HepG2 (cell line): ENCODE measurements around the gene KLC4. TPM values are rescaled to one million over a fixed set of nuclear protein-coding genes. Genes with fewer than 3 reads are reported as not detected.

Experiments used
- ATF1 ChIP-seq: IDR thresholded peaks from 2 replicates; pipeline ENCODE4 v1.6.1; 2016; ENCODE audit warnings: mild to moderate bottlenecking, control low read depth
- CBX5 ChIP-seq: sonication (generic); formaldehyde crosslinking; IDR thresholded peaks from 2 replicates; pipeline ENCODE4 v1.4.0; 2020; ENCODE audit warnings: missing genetic modification reagents, borderline replicate concordance
- CCAR2 ChIP-seq: fragments of 200-400 bp; formaldehyde crosslinking; optimal IDR thresholded peaks from 2 replicates; pipeline ENCODE3; 2018; ENCODE audit warnings: low read depth, mild to moderate bottlenecking, low read length, moderate library complexity
- DPF2 ChIP-seq: sonication (generic); formaldehyde crosslinking; IDR thresholded peaks from 2 replicates; pipeline ENCODE4 v1.4.0; 2020; ENCODE audit warnings: mild to moderate bottlenecking, low read depth, missing genetic modification reagents, borderline replicate concordance
- FOXK1 ChIP-seq: sonication (generic); formaldehyde crosslinking; IDR thresholded peaks from 2 replicates; pipeline ENCODE4 v1.4.0; 2020; ENCODE audit warnings: low read depth, missing genetic modification reagents, borderline replicate concordance
- HCFC1 ChIP-seq: fragments of 150-350 bp; IDR thresholded peaks from 2 replicates; pipeline ENCODE4 v1.6.1; 2014; ENCODE audit warnings: low read depth, low read length
- HIVEP1 ChIP-seq: sonication (generic); formaldehyde crosslinking; IDR thresholded peaks from 2 replicates; pipeline ENCODE4 v1.4.0; 2020; ENCODE audit warnings: mild to moderate bottlenecking, missing genetic modification reagents
- MIER2 ChIP-seq: IDR thresholded peaks from 2 replicates; pipeline ENCODE4 v1.6.1; 2016; ENCODE audit warnings: missing biosample characterization, missing genetic modification reagents
- NR2F6 ChIP-seq, 2 experiments: IDR thresholded peaks; 2 replicates each; pipeline ENCODE4 v1.6.1; 2016; ENCODE audit warnings: antibody characterized with exemption in 1 of 2, mild to moderate bottlenecking in 1 of 2
- SAFB2 ChIP-seq: sonication (generic); formaldehyde crosslinking; IDR thresholded peaks from 2 replicates; pipeline ENCODE4 v1.5.1; 2020; ENCODE audit warnings: missing genetic modification reagents, low read depth, mild to moderate bottlenecking, borderline replicate concordance
- SCMH1 ChIP-seq: sonication (generic); formaldehyde crosslinking; IDR thresholded peaks from 2 replicates; pipeline ENCODE4 v1.9.0; 2021; ENCODE audit warnings: missing genetic modification reagents, mild to moderate bottlenecking, borderline replicate concordance
- SNAI1 ChIP-seq: sonication (generic); formaldehyde crosslinking; IDR thresholded peaks from 2 replicates; pipeline ENCODE4 v1.5.0; 2020; ENCODE audit warnings: mild to moderate bottlenecking, missing genetic modification reagents, borderline replicate concordance
- THAP11 ChIP-seq: IDR thresholded peaks from 2 replicates; pipeline ENCODE4 v1.6.1; 2016; ENCODE audit warnings: missing biosample characterization, missing genetic modification reagents
- ZNF441 ChIP-seq: sonication (generic); formaldehyde crosslinking; IDR thresholded peaks from 2 replicates; pipeline ENCODE4 v1.7.0; 2021; ENCODE audit warnings: missing genetic modification reagents, borderline replicate concordance
- ZNF501 ChIP-seq: sonication (generic); formaldehyde crosslinking; IDR thresholded peaks from 2 replicates; pipeline ENCODE4 v1.5.1; 2020; ENCODE audit warnings: mild to moderate bottlenecking, moderate library complexity, missing genetic modification reagents
- ZNF510 ChIP-seq: sonication (generic); formaldehyde crosslinking; IDR thresholded peaks from 2 replicates; pipeline ENCODE4 v1.4.0; 2020; ENCODE audit warnings: low read depth, mild to moderate bottlenecking, missing genetic modification reagents
- ZNF597 ChIP-seq: sonication (generic); formaldehyde crosslinking; IDR thresholded peaks from 2 replicates; pipeline ENCODE4 v1.5.0; 2020; ENCODE audit warnings: missing genetic modification reagents
- ZSCAN5A ChIP-seq: sonication (generic); formaldehyde crosslinking; IDR thresholded peaks from 2 replicates; pipeline ENCODE4 v1.8.0; 2022; ENCODE audit warnings: mild to moderate bottlenecking, missing genetic modification reagents, borderline replicate concordance
- ZXDC ChIP-seq: sonication (generic); formaldehyde crosslinking; IDR thresholded peaks from 2 replicates; pipeline ENCODE4 v1.5.0; 2020; ENCODE audit warnings: mild to moderate bottlenecking, missing genetic modification reagents
- polyA plus RNA-seq, 8 experiments: library from polyadenylated mRNA; depleted of rRNA in 3 of 8; stranded (reverse) in 7 of 8; unstranded in 1 of 8; fragments of >200 nt; fragmentation: Illumina TruSeq in 4 of 8; extraction: Trizol in 4 of 8; gene quantifications; 2 replicates each; pipeline versions ENCODE4 v1.2.1 to v1.2.3, GENCODE V29; 2011 to 2016; ENCODE audit warnings: low read depth in 4 of 8, missing spikeins in 1 of 8, mixed read lengths in 1 of 8; ENCODE audit not compliant: insufficient read depth in 1 of 8
- total RNA-seq, 5 experiments: library from RNA; depleted of rRNA; stranded (reverse); fragments of >200 nt; fragmentation: Illumina TruSeq; extraction: Trizol; gene quantifications; 2 replicates each; pipeline ENCODE4 v1.2.3, GENCODE V29; 2016; ENCODE audit warnings: low read depth in 1 of 5
- TF ChIP-seq, protein P1 (sequence below): IDR thresholded peaks from 2 replicates; pipeline ENCODE4 v1.4.0; 2020; ENCODE audit warnings: mild to moderate bottlenecking, missing genetic modification reagents

KLC4 gene
- total and polyA plus RNA-seq, 2 of the 13 experiments (the other 11 are each of a cell fraction or from before 2014, with no cell fraction given) = 45.4 to 70.4 TPM

DNA sequence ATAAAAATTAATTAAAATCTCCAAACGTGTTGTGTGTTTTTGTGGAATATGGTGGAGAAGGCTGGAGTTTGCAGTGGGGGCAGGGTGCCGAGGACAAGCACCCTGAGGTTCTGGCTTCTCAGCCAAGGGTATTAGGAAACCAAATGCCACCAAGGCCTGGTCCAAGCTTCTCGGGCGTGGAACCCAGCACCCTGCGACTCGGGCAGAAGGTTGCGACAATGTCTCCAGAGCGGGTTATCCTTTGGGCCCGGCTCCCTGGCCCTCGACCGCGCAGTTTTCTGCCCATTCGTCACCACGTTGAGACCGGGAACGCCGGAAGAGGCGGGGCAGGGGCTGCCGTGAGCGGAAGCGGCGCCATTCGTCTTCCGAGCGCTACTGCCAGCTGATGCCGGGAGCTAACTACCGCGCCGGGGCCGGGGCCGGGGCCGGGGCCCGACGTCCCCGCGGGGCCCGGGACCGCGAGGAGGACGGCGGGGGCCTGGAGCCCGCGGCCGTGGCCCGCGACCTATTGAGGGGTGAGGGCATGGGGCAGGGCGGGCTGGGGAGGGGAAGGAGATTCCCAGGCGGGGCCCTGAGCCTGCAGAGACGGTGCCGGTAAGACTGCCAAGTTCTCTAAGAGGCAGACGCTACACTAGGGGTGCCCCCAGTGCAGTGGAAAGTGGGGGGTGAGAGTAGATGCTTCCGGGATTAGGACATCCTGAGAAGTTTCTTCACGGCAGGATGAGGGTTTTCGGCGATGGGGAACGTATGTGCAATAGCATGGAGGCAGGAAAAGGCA lies 38.0 kb upstream of the KLC4 start, which contains the start of gene RRP36 (continued):
- TF ChIP-seq ZNF510 = no peak
- no peak for TF ChIP-seq SAFB2 (CRISPR knock-in tag)
- TF ChIP-seq ZNF441 (CRISPR knock-in tag) = no peak
- TF ChIP-seq HCFC1 = peak; percentile 34
- 0 out of 2 replicates have a peak, but pooled peaks have one; percentile 45 for TF ChIP-seq FOXK1 (CRISPR knock-in tag)
- no peak for TF ChIP-seq ATF1 (CRISPR knock-in tag)
- peak; percentile 90 for TF ChIP-seq THAP11 (CRISPR knock-in tag)
- TF ChIP-seq DPF2 (CRISPR knock-in tag) = no peak
- peak; percentile 68; the same call in 1 of the 2 replicates for TF ChIP-seq ZNF501 (CRISPR knock-in tag)
- no peak for TF ChIP-seq SNAI1 (CRISPR knock-in tag)
- TF ChIP-seq SCMH1 = no peak
- no peak for TF ChIP-seq NR2F6 (IDR thresholded peaks at IDR 0.05)
- TF ChIP-seq NR2F6 (CRISPR knock-in tag; IDR thresholded peaks at IDR 0.05) = no peak; the same call in 1 of the 2 replicates
- TF ChIP-seq, protein P1, sequence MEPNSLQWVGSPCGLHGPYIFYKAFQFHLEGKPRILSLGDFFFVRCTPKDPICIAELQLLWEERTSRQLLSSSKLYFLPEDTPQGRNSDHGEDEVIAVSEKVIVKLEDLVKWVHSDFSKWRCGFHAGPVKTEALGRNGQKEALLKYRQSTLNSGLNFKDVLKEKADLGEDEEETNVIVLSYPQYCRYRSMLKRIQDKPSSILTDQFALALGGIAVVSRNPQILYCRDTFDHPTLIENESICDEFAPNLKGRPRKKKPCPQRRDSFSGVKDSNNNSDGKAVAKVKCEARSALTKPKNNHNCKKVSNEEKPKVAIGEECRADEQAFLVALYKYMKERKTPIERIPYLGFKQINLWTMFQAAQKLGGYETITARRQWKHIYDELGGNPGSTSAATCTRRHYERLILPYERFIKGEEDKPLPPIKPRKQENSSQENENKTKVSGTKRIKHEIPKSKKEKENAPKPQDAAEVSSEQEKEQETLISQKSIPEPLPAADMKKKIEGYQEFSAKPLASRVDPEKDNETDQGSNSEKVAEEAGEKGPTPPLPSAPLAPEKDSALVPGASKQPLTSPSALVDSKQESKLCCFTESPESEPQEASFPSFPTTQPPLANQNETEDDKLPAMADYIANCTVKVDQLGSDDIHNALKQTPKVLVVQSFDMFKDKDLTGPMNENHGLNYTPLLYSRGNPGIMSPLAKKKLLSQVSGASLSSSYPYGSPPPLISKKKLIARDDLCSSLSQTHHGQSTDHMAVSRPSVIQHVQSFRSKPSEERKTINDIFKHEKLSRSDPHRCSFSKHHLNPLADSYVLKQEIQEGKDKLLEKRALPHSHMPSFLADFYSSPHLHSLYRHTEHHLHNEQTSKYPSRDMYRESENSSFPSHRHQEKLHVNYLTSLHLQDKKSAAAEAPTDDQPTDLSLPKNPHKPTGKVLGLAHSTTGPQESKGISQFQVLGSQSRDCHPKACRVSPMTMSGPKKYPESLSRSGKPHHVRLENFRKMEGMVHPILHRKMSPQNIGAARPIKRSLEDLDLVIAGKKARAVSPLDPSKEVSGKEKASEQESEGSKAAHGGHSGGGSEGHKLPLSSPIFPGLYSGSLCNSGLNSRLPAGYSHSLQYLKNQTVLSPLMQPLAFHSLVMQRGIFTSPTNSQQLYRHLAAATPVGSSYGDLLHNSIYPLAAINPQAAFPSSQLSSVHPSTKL = peak; percentile 41; the same call in 1 of the 2 replicates
- TF ChIP-seq HIVEP1 (CRISPR knock-in tag) = peak; percentile 92; the same call in 1 of the 2 replicates
- no peak; the same call in 1 of the 2 replicates for TF ChIP-seq CBX5
- no peak for TF ChIP-seq CCAR2
- peak; percentile 57; the same call in 1 of the 2 replicates for TF ChIP-seq ZSCAN5A
- no peak; the same call in 1 of the 2 replicates for TF ChIP-seq MIER2 (CRISPR knock-in tag)
- TF ChIP-seq ZXDC (CRISPR knock-in tag) = no peak
- no peak for TF ChIP-seq ZNF597 (CRISPR knock-in tag)
